Parathyroid adenoma (tissue), 2 donors: ENCODE data around the gene EVC.

Experiments used
- H2AFZ ChIP-seq: fragments of 300-600 bp; sonication (generic); one replicate; pipeline ENCODE4 v1.7.0; 2017; ENCODE audit warnings: antibody characterized with exemption, mild to moderate bottlenecking
- H3K27ac ChIP-seq: fragments of 300-600 bp; sonication (generic); one replicate; pipeline ENCODE4 v1.7.0; 2017
- H3K27me3 ChIP-seq: fragments of 300-600 bp; sonication (generic); one replicate; pipeline ENCODE4 v1.7.0; 2017; ENCODE audit warnings: low read length; ENCODE audit not compliant: control insufficient read depth, insufficient read depth
- H3K36me3 ChIP-seq: fragments of 300-600 bp; sonication (generic); one replicate; pipeline ENCODE4 v1.7.0; 2017; ENCODE audit warnings: low read length; ENCODE audit not compliant: control insufficient read depth, insufficient read depth
- H3K4me1 ChIP-seq: fragments of 300-600 bp; sonication (generic); one replicate; pipeline ENCODE4 v1.7.0; 2017; ENCODE audit warnings: control low read depth
- H3K4me2 ChIP-seq: fragments of 300-600 bp; sonication (generic); one replicate; pipeline ENCODE4 v1.7.0; 2017; ENCODE audit warnings: low read length
- H3K4me3 ChIP-seq: fragments of 300-600 bp; sonication (generic); one replicate; pipeline ENCODE4 v1.7.0; 2017; ENCODE audit warnings: low read depth, low read length
- H3K79me2 ChIP-seq: fragments of 300-600 bp; sonication (generic); one replicate; pipeline ENCODE4 v1.7.0; 2017; ENCODE audit warnings: control low read depth
- H3K9ac ChIP-seq: fragments of 300-600 bp; sonication (generic); one replicate; pipeline ENCODE4 v1.7.0; 2017; ENCODE audit warnings: mild to moderate bottlenecking
- H3K9me3 ChIP-seq: fragments of 300-600 bp; sonication (generic); one replicate; pipeline ENCODE4 v1.7.0; 2017; ENCODE audit warnings: low read length; ENCODE audit not compliant: control insufficient read depth
- TF ChIP-seq, protein P1 (sequence below): fragments of 300-600 bp; sonication (generic); IDR thresholded peaks from one replicate; pipeline ENCODE4 v1.7.0; 2017; ENCODE audit warnings: antibody characterized with exemption, mild to moderate bottlenecking
- donor health status: primary hyperparathyroidism.

Gene EVC

DNA sequence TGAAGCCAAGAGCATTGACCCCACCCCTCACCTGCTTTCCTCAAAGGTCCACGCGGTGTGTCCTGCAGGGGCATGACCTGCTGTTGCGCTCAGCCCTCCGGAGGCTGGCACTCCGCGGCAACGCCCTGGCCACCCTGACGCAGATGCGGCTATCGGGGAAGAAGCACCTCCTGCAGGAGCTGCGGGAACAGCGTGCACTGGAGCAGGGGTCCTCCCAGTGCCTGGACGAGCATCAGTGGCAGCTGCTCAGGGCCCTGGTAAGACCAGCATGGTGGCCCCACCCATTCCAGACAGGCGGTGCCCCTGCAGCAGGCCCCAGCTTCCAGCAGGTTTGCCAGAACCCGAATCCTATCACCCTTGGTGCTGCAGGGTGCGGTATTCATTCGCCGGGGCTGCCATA lies 86.0 kb downstream of the EVC start:
- Histone ChIP-seq H3K9ac (no peak overlapping the region), H3K79me2 (no peaks in the 10 kb centered on the region), H3K27me3 (no peaks in the 10 kb centered on the region), H3K27ac (no peak overlapping the region), H3K4me3 (no peak overlapping the region), H3K4me1 (no peaks in the 10 kb centered on the region), H3K36me3 (no peaks in the 10 kb centered on the region), H3K9me3 (no peaks in the 10 kb centered on the region), H3K4me2 (no peak overlapping the region), H2AFZ (no peak overlapping the region)
- TF ChIP-seq, protein P1, sequence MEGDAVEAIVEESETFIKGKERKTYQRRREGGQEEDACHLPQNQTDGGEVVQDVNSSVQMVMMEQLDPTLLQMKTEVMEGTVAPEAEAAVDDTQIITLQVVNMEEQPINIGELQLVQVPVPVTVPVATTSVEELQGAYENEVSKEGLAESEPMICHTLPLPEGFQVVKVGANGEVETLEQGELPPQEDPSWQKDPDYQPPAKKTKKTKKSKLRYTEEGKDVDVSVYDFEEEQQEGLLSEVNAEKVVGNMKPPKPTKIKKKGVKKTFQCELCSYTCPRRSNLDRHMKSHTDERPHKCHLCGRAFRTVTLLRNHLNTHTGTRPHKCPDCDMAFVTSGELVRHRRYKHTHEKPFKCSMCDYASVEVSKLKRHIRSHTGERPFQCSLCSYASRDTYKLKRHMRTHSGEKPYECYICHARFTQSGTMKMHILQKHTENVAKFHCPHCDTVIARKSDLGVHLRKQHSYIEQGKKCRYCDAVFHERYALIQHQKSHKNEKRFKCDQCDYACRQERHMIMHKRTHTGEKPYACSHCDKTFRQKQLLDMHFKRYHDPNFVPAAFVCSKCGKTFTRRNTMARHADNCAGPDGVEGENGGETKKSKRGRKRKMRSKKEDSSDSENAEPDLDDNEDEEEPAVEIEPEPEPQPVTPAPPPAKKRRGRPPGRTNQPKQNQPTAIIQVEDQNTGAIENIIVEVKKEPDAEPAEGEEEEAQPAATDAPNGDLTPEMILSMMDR = no peak

GRCh38 chr4:5797866-5798265 lies 86.9 kb downstream of the EVC start:
- Histone ChIP-seq H3K27ac (no peak overlapping the region), H3K36me3 (no peaks in the 10 kb centered on the region), H3K9me3 (no peaks in the 10 kb centered on the region), H3K4me2 (no peak overlapping the region), H3K4me3 (no peak overlapping the region), H3K79me2 (no peaks in the 10 kb centered on the region), H3K9ac (no peak overlapping the region), H3K27me3 (no peaks in the 10 kb centered on the region), H3K4me1 (no peaks in the 10 kb centered on the region), H2AFZ (no peak overlapping the region)
- TF ChIP-seq, protein P1 = no peak

DNA sequence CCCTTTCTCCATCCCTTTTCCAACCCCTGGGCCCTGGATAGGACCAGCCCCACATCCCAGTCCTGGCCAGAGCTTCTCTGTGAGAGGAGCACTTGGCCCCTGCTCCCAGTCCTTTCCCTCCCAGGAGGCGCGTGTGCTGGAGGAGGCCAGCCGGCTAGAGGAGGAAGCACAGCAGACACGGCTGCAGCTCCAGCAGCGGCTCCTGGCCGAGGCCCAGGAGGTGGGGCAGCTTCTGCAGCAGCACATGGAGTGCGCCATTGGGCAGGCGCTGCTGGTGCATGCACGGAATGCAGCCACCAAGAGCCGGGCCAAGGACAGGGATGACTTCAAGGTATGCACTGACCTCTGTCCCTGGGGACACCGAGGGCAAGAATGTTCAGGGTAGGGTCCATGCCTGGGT lies 87.5 kb downstream of the EVC start:
- no peaks in the 10 kb centered on the region for H3K9me3 ChIP-seq
- no peaks in the 10 kb centered on the region for H3K36me3 ChIP-seq
- H3K27ac ChIP-seq = no peak overlapping the region
- no peaks in the 10 kb centered on the region for H3K79me2 ChIP-seq
- TF ChIP-seq, protein P1 = no peak
- H3K4me3 ChIP-seq = no peak overlapping the region
- no peak overlapping the region for H3K4me2 ChIP-seq
- no peaks in the 10 kb centered on the region for H3K4me1 ChIP-seq
- no peak overlapping the region for H2AFZ ChIP-seq
- no peaks in the 10 kb centered on the region for H3K27me3 ChIP-seq
- no peak overlapping the region for H3K9ac ChIP-seq

GRCh38 chr4:5798946-5799345 lies 87.9 kb downstream of the EVC start:
- Histone ChIP-seq H3K9me3 (no peaks in the 10 kb centered on the region), H3K27ac (no peak overlapping the region), H3K36me3 (no peaks in the 10 kb centered on the region), H3K27me3 (no peaks in the 10 kb centered on the region), H3K4me3 (no peak overlapping the region), H3K9ac (no peak overlapping the region), H3K4me1 (no peaks in the 10 kb centered on the region), H3K79me2 (no peaks in the 10 kb centered on the region), H3K4me2 (no peak overlapping the region), H2AFZ (no peak overlapping the region)
- TF ChIP-seq, protein P1 = no peak

DNA sequence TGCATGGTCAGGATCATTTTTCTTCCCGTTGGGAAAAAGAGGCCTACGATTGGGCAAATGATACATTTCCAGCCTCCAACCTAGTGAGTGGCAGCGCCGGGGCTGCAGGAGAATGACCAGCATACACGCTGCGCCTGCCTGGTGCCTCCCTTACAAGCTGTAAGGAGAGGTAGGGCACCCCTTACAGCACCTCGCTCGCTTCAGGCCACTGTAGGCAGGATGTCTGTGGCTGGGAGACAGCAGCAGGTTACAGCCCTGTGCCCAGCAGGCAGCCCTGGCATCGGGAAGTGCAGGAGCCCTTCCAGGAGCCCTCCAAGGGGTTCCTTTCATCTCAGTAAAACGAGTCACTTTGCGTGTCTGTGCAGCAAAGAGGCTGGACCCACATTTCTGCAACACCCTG lies 88.4 kb downstream of the EVC start:
- H2AFZ ChIP-seq = no peak overlapping the region
- H3K9ac ChIP-seq = no peak overlapping the region
- H3K36me3 ChIP-seq = no peaks in the 10 kb centered on the region
- no peaks in the 10 kb centered on the region for H3K27me3 ChIP-seq
- no peak overlapping the region for H3K27ac ChIP-seq
- H3K79me2 ChIP-seq = no peaks in the 10 kb centered on the region
- no peak overlapping the region for H3K4me2 ChIP-seq
- H3K9me3 ChIP-seq = no peaks in the 10 kb centered on the region
- TF ChIP-seq, protein P1 = no peak
- no peaks in the 10 kb centered on the region for H3K4me1 ChIP-seq
- no peak overlapping the region for H3K4me3 ChIP-seq
